ENCODE results near the gene LPAR3. TPM values are rescaled to one million over a fixed set of nuclear protein-coding genes. Genes with fewer than 3 reads are reported as not detected.

Gene LPAR3
- polyA plus RNA-seq, 1 of the 3 experiments (the other 2 are of a cell fraction): 0.08 TPM

DNA sequence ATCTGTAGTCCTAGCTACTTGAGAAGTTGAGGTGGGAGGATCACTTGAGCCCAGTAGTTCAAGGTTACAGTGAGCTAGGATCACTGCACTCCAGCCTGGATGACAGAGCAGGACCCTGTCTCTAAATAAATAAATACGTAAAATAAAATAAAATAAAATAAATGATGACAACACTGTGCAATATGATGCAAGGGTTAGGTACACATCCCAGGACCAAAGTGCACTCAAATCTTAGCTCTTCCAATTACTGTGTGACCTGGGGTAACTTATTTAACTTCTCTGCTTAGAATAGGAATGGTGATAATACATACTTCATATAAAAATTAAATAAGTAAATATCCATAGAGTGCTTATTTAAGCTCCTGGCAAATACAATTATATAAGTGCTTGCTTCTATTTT lies 53.5 kb downstream of the LPAR3 start:
- Histone ChIP-seq H2AFZ (ENCODE audit: low read depth) (no peak overlapping the region), H3F3A (replicated peaks; ENCODE audit: insufficient read depth) (peaks cover 4% of the 10 kb centered on the region), H3K9me3 (no peaks in the 10 kb centered on the region), H3K36me3 (replicated peaks in 1 of 2; ENCODE audit: control insufficient read depth in 1 of 2, insufficient read depth in 2 of 2, low read length in 1 of 2) (no peaks in the 10 kb centered on the region), H3K27ac (ENCODE audit: low read depth in 2 of 2, low read length in 1 of 2) (no peak overlapping the region), H4K20me1 (ENCODE audit: insufficient read depth) (no peaks in the 10 kb centered on the region), H3K4me1 (ENCODE audit: control insufficient read depth in 1 of 2, insufficient read depth in 2 of 2, low read depth in 1 of 2, low read length in 1 of 2) (peaks cover 0 to 7% of the 10 kb centered on the region in 2 experiments; a peak in 2 of 4 replicates), H3K4me2 (no peak overlapping the region), H3K27me3 (ENCODE audit: insufficient read depth) (peaks cover 18% of the 10 kb centered on the region; the same call in 1 of the 2 replicates), H3K4me3 (ENCODE audit: low read depth in 2 of 2, low read length in 1 of 2) (no peak overlapping the region), H3K79me2 (ENCODE audit: insufficient read depth) (no peaks in the 10 kb centered on the region), H3K9me2 (no peaks in the 10 kb centered on the region), H3K9ac (no peak overlapping the region)
- WGBS (ENCODE audit: low lambda C conversion rate): 30% methylated on average over 1 of the region's 1 CpG
- TF ChIP-seq EP300 (IDR thresholded peaks at IDR 0.05; ENCODE audit: borderline replicate concordance in 1 of 2, low read depth in 1 of 2, low read length in 1 of 2): no peak
- TF ChIP-seq, protein P1, sequence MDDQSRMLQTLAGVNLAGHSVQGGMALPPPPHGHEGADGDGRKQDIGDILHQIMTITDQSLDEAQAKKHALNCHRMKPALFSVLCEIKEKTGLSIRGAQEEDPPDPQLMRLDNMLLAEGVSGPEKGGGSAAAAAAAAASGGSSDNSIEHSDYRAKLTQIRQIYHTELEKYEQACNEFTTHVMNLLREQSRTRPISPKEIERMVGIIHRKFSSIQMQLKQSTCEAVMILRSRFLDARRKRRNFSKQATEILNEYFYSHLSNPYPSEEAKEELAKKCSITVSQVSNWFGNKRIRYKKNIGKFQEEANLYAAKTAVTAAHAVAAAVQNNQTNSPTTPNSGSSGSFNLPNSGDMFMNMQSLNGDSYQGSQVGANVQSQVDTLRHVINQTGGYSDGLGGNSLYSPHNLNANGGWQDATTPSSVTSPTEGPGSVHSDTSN (IDR thresholded peaks at IDR 0.05): no peak
- TF ChIP-seq, protein P2, sequence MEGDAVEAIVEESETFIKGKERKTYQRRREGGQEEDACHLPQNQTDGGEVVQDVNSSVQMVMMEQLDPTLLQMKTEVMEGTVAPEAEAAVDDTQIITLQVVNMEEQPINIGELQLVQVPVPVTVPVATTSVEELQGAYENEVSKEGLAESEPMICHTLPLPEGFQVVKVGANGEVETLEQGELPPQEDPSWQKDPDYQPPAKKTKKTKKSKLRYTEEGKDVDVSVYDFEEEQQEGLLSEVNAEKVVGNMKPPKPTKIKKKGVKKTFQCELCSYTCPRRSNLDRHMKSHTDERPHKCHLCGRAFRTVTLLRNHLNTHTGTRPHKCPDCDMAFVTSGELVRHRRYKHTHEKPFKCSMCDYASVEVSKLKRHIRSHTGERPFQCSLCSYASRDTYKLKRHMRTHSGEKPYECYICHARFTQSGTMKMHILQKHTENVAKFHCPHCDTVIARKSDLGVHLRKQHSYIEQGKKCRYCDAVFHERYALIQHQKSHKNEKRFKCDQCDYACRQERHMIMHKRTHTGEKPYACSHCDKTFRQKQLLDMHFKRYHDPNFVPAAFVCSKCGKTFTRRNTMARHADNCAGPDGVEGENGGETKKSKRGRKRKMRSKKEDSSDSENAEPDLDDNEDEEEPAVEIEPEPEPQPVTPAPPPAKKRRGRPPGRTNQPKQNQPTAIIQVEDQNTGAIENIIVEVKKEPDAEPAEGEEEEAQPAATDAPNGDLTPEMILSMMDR (IDR thresholded peaks at IDR 0.05): no peak
- DNase-seq: no peak
- CTCF ChIA-PET: no interaction called here
- POLR2A ChIA-PET: no interaction called here

DNA sequence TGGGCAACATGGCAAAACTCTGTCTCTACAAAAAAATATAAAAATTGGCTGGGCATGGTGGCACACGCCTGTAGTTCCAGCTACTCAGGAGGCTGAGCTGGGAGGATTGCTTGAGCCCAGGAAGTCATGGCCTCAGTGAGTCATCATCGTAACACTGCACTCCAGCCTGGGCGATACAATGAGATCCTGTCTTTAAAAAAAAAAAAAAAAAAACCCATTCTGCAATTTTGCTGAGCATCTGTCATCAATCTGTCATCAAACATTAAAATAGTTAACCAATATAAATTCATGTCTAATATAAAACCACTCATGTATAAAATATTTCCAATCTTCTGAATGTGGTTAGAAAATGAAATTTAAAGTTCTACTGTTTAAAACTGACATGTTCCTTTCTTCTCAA lies 56.9 kb downstream of the LPAR3 start:
- no peak overlapping the region for H3K4me2 ChIP-seq
- 42% methylated on average over 3 of the region's 3 CpGs for WGBS (ENCODE audit: low lambda C conversion rate)
- no peak for DNase-seq
- H3K36me3 ChIP-seq (replicated peaks in 1 of 2; ENCODE audit: control insufficient read depth in 1 of 2, insufficient read depth in 2 of 2, low read length in 1 of 2): no peaks in the 10 kb centered on the region
- H3K27me3 ChIP-seq (ENCODE audit: insufficient read depth): peaks cover 15% of the 10 kb centered on the region; the same call in 1 of the 2 replicates
- ChIA-PET CTCF (no interaction called here), POLR2A (no interaction called here)
- H4K20me1 ChIP-seq (ENCODE audit: insufficient read depth): no peaks in the 10 kb centered on the region
- no peaks in the 10 kb centered on the region for H3K9me3 ChIP-seq
- H3K9ac ChIP-seq: no peak overlapping the region
- no peak for TF ChIP-seq FOXM1 (IDR thresholded peaks at IDR 0.05; ENCODE audit: low read depth)
- no peak for TF ChIP-seq JUND (IDR thresholded peaks at IDR 0.05)
- no peak for TF ChIP-seq RAD21 (IDR thresholded peaks at IDR 0.05; ENCODE audit: low read length)
- TF ChIP-seq ELF1 (IDR thresholded peaks at IDR 0.05): no peak
- TF ChIP-seq, protein P1 (IDR thresholded peaks at IDR 0.05): peak; percentile 53
- TF ChIP-seq NFIC (IDR thresholded peaks at IDR 0.05; ENCODE audit: borderline replicate concordance): no peak
- TF ChIP-seq, protein P3, sequence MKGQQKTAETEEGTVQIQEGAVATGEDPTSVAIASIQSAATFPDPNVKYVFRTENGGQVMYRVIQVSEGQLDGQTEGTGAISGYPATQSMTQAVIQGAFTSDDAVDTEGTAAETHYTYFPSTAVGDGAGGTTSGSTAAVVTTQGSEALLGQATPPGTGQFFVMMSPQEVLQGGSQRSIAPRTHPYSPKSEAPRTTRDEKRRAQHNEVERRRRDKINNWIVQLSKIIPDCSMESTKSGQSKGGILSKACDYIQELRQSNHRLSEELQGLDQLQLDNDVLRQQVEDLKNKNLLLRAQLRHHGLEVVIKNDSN (IDR thresholded peaks at IDR 0.05; ENCODE audit: borderline replicate concordance, low read depth): no peak
- no peak for TF ChIP-seq POLR2AphosphoS5 (IDR thresholded peaks at IDR 0.05; ENCODE audit: low read depth, low read length)
- no peak for TF ChIP-seq SIN3A (IDR thresholded peaks at IDR 0.05; ENCODE audit: borderline replicate concordance, low read depth, low read length)
- no peak overlapping the region for H3K4me3 ChIP-seq (ENCODE audit: low read depth in 2 of 2, low read length in 1 of 2)
- no peaks in the 10 kb centered on the region for H3K4me1 ChIP-seq (ENCODE audit: control insufficient read depth in 1 of 2, insufficient read depth in 2 of 2, low read depth in 1 of 2, low read length in 1 of 2)
- H2AFZ ChIP-seq (ENCODE audit: low read depth): no peak overlapping the region
- no peak overlapping the region for H3K27ac ChIP-seq (ENCODE audit: low read depth in 2 of 2, low read length in 1 of 2)
- H3K79me2 ChIP-seq (ENCODE audit: insufficient read depth): no peaks in the 10 kb centered on the region
- peaks cover 4% of the 10 kb centered on the region for H3F3A ChIP-seq (replicated peaks; ENCODE audit: insufficient read depth)
- no peaks in the 10 kb centered on the region for H3K9me2 ChIP-seq

All from SK-N-SH (cell line).